RPMI8226 (cell line): ENCODE data around the gene ZNF277.

Experiments
- DNase-seq: peaks from one replicate; pipeline ENCODE4 v3.0.0-alpha.2; 2015

ZNF277 gene

DNA sequence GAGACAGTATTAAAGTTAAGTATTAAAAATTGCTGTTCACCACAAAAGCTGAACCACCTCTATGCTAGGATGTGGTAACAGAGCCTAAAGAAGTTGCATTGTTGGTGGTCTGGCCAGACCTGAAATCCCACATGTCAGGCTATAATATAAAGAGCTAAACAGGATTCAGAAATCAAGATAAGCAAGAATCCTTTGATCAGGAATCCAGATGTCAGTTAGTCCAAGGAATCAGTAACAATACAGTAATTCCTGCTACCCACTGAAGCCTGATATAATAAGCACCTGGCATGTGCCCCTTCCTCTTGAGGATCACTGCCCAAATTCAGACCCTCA lies 48.9 kb downstream of the ZNF277 start:
- no peak for DNase-seq

GRCh38 chr7:112257073-112257472 lies 50.6 kb downstream of the ZNF277 start:
- DNase-seq: no peak

- DNase-seq: no peak
These were observed 54.4 kb downstream of the ZNF277 start for GRCh38 chr7:112260911-112261310.

DNA sequence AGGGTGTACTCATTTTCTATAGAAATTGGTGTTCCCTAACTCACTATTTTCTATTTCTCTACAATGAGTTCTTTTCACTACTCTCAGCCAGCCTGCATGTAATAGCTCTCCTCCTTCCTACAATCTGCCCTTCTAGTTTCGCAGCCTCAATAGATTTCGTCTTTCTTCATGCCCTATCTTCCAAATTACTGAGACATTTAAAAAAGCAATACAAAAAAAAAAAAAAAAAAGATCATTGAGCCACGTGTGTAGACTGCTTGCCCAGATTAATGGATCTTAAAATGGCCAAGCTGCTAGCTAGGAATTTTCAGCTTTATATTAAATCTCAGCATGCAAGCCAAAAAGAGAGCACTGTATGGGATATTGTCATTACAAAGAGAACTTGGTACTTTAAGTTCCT lies 55.5 kb downstream of the ZNF277 start:
- no peak for DNase-seq

DNA sequence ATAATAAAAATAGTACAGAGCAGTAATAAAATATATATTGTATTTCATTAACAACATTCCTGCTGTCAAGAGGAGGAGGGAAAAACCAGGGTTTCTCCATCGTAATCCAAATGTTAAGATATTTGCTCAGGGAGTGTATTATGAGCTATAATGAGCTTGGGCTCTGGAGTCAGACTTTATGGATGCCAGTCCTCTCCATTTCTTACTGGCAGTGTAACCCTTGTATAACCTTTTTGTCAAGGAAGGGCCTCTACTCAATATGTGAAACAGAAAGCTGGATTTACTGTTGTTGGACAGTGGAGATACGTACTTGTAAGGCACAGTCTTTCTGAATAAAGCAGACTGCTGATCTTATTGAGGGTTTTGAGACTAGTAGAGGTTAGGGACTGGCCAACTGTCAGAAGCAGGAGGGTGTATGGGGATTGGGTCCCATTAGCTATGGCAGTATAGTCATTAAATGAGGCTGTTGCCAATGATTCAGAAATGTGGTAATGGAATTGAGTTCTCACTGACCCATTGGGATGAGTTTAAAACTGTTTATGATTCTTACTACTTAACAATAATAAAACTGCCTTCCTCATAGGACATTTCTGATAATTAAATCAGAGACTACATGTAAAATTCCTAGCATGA lies 56.5 kb downstream of the ZNF277 start:
- peak; percentile 13 for DNase-seq

GRCh38 chr7:112263519-112263918 lies 57.0 kb downstream of the ZNF277 start:
- peak; percentile 66 for DNase-seq

- peak; percentile 29 for DNase-seq
These were observed 59.6 kb downstream of the ZNF277 start for GRCh38 chr7:112266141-112266540.

DNA sequence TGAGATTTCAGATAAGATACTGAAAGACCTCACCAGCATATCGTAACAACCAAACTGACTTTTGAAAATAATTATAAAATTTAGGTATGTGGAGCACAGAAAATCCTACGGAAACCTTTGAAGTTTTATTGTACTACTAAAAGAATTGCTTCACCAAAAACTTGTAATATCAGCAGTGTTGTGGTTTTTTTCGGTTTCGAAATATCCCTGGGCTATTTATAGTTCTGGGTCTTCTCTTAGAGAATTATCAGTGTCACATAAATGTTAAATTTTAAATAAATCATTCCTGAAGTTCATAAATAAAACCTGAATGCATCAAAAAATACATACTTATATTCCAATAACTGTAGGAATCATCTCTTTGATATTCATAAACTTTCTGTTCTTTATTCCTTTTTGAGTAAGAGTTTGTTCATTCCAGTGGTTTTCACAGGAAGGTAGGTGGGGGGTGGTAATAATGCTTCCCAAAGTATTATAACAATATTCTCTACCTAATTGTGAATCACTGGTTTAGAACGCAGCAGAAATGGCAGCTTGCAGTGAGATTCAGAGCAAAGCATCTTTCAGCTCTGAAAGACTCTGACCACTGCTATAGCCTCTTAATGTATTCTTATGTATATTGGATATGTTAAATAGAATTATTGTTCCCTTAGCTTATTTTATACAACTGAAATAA lies 60.2 kb downstream of the ZNF277 start:
- peak; percentile 75 for DNase-seq

DNA sequence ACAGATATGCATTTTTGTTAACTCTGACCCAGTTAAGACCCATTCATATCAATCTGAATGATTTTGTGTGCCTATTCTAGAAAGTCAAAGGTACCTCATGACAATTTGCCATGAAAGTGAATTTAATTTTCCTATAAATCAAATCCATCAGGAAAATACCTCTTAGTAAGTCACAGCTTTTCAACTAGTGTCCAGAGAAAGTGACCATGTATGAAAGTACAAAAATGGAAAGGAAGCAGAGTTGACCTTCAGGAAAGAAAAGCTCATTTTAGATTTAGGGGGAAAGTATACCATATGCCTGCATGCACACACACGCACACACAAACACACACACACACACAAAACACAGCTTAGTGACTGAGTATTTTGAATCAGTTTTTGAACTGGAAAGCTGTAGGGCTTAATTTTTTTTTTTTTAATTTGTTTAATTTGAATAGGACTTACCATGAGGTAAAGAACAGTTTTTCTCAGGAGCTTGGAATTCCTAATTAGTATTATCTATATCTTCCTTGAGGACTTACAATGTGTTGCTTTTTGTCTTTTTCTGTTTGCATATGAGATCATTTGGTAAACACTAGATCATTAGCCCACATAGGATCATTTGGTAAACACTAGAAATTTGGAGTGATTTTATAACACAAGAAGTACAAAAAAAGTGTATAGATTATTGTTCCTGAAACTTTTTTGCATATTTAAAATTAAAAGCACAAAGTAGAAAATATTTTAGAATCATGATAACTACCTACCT lies 61.6 kb downstream of the ZNF277 start:
- DNase-seq: no peak

DNA sequence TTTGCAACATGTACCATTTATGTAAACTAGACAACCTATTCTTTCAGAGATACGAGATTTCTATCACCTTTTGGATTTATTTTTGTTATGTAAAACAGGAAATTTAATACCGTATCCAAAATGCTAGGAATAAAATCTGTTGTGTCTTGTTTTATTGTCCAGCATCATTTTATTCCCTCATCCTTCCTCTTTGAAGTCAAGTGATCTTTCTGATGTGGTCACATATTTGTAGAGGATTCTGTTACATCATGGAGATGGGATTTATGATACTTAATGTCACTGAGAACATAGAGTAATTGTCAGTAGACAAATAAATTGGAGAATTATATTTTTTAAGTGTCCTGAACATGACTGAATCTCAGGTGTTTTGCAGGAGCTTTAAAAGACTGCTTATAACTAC lies 64.7 kb downstream of the ZNF277 start:
- no peak for DNase-seq

- DNase-seq: peak; percentile 41
These were observed 66.5 kb downstream of the ZNF277 start for GRCh38 chr7:112272921-112273561.

DNA sequence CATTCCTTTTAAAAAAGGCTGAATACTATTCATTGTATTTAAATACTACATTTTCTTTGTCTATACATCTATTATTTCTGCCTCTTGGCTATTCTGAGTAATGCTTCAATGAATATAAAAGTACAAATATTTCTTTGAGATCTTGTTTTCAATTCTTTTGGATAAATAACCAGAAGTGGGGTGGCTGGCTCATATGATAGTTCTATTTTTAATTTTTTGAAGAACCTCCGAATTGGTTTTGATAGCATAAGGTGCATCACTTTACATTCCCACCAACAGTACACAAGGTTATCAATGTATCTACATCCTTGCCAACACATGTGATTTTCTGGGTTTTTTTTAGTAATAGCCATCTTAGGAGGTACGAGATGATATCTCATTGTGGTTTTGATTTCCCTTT lies 72.5 kb downstream of the ZNF277 start:
- no peak for DNase-seq

GRCh38 chr7:112280267-112280666 lies 73.8 kb downstream of the ZNF277 start:
- DNase-seq: no peak

DNA sequence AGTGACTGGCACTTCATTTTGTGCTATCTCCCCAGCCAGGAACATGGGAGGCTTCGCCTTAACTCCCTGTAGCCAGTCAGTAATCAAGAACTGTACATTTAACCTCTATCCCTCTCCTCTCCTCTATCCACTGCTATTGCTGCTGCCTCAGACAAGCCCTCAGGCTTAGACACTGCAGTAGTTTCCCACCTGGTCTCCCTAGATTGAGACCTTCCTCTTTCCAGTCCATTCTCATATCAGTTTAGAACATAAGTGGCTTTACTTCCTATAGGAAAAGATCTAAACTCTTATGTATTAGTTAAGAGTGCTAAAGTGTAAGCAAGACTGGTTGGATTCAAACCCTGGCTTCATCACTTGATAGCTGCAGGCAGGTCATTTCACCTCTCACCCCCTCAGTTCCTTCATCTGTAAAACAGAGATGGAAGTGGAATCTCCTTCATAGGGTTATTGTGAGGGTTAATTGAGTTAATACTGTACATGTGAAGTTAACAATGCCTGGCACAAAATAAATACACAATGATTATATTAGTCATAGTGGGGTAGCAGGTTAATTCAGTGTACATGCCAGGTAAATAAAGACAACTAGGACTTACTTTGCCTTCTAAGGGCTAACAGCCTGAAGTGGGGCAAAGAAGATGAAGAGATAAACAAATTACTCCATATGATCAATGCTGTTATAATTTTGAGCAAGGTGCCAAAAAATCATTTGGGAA lies 76.1 kb downstream of the ZNF277 start:
- no peak for DNase-seq

DNA sequence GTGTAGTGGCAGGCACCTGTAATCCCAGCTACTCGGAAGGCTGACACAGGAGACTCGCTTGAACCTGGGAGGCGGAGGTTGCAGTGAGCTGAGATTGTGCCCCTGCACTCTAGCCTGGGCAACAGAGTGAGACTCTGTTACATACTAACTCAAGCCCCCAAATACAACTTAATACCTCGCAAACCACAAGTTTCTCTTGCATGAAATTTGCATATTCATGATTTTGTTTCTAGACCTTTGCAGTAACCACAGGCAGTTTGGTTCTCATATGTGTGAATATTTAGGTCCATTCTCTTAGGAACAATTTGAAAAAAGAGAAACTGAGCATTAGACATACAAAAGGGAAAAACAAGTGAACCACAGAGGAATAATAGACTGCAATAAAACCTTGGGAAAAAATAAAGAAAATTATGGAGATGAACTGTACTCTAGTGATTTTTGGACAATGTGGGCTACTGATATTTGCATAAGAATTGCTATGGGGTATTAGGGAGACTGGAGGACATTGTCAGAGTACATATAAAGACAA lies 77.0 kb downstream of the ZNF277 start:
- no peak for DNase-seq

DNA sequence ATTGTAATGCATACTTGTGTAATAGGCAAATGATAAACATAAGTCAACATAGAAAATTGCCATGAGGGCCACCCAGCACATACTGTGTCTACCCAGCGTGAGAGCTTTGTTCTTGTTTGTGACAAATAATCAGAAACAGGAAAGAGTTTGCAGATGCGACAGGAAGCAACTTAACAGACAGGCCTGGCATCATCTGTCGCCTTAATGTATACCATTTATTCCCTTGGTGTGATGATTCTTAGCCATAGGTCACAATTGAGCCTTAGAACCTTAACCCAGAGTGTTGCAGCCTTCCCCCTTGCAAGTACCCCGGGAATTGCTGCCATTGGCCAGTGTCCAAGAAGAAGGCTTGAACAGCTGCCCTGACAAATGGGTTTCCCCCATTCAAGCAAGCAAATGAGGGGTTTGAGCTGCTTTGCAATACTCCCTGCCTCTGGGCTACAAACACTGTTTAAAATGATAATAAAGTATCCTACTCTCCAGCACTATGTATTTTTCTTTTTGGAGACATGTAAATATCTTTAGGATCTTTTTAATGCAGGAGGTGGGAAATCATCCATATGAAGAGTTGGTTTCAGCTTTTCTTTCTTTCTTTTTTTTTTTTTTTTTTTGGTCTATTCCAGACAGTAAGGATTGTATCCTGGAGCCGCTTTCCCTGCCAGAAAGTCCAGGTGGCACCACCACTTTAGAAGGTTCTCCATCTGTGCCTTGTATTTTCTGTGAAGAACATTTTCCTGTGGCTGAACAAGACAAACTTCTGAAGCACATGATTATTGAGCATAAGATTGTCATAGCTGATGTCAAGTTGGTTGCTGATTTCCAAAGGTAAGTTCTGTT lies 80.0 kb downstream of the ZNF277 start:
- no peak for DNase-seq

- no peak for DNase-seq
These were observed 81.8 kb downstream of the ZNF277 start for GRCh38 chr7:112288301-112288700.

DNA sequence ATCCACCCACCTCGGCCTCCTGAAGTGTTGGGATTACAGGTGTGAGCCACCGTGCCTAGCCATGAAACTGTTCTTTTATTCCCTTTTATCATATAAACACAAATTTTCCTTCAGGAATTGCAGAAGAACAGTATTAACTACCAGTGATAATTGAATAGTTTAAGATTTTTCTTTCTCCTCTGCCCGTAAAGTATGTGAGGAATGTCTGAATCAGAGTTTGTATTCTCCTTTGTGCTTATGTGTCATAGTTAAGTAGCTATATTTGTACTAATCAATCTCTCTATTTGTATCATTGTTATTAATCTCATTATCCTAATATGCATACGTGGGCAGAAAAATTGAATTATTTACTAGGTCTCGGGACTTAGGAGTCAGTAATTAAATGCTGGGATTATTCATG lies 83.6 kb downstream of the ZNF277 start:
- no peak for DNase-seq

DNA sequence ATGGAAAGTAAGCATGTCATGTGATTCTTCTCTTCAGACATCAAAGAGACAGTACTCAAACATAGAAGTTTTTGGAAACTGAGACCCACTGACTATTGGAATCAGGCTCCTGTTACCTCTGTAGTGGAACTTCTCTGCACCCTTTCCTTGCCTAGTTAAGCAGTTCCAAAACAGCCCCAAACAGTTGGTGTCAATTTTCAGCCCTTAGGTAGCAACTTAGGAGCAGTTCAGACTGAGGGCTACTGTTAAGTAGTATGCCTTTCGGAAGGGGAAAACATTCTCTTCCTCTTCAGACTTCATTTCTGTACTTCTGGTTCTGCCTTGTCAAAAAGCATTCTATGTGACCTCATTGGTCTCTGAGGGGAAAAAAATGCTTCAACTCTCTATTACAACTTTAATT lies 85.7 kb downstream of the ZNF277 start:
- no peak for DNase-seq

DNA sequence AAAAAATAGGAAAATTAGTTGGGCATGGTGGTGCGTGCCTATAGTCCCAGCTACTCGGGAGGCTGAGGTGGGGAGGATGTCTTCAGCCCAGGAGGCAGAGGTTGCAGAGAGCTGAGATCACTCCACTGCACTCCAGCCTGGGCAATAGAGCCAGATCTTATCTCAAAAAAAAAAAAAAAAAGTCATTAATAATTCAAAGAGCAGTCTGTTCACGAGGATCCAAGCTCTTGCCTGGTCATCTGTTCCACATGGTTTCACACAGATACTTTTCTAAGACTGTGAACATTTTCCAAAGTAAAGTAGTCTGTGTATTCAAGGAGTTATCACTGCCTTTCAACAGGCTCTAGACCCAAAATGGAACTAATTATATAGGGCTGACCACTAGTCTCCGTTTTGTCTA lies 86.9 kb downstream of the ZNF277 start:
- no peak for DNase-seq

GRCh38 chr7:112296432-112296831 lies 89.9 kb downstream of the ZNF277 start:
- no peak for DNase-seq

GRCh38 chr7:112297681-112298080 lies 91.2 kb downstream of the ZNF277 start:
- DNase-seq: no peak
